HG02763 (cell line): ENCODE data around the gene FUBP1.
A peak's percentile ranks its signal among the peaks of the same experiment; 100 is the strongest.
"Not testable (repeated sequence)": the region's sequence is repeated elsewhere in the genome, so short reads cannot be mapped to it uniquely, and the experiment has no call there.

Source experiments
- ATAC-seq: cut with Tn5 transposase; IDR thresholded peaks from one replicate; pipeline ENCODE4 v1.9.1; 2021; ENCODE audit warnings: mild to moderate bottlenecking, moderate library complexity; ENCODE audit not compliant: unreplicated experiment

FUBP1 gene

DNA sequence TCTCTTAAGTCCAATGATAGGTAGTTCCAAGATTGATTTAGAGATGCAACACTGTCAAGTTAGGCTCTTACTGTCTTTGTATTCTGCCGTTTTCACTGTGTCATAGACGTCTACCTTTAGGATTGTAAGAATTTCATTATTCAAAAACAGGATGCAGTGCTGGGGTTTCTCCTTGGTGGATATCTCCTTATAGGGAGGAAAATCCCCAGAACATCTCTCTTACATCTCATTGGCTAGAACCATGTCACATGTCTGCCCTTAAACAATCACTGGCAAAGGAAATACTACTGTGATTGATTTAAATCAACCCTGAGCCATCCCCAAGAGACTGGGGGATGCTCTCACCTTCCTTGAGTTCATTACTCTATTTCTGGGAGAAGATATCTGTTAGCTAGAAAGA is 10.9 kb upstream of the FUBP1 start:
- no peak for ATAC-seq

GRCh38 chr1:77987919-77988318 is 9.0 kb upstream of the FUBP1 start:
- ATAC-seq, result no peak

- ATAC-seq, result no peak
These were observed 7.9 kb upstream of the FUBP1 start for GRCh38 chr1:77986810-77987209.

DNA sequence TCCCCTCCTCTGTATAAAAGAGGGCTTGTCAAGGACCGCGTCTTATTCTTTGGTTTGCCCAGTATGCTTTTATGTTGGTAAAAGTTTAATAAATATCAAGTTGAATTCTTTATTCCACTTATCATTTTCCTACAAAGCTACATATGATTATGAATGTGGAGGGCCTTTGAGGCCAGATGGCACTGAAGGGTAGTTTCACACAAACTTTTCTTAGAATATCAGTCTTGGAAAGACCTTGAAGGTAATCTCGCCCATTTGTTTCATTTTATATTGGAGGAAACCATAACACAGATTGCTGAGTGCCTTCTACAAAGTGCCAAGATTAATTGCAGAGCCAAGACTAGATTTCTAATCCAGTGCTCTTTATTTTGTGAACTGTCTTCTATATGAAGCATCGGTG is 5.8 kb upstream of the FUBP1 start:
- no peak for ATAC-seq

GRCh38 chr1:77983997-77984355 is 5.1 kb upstream of the FUBP1 start:
- ATAC-seq, result no peak

DNA sequence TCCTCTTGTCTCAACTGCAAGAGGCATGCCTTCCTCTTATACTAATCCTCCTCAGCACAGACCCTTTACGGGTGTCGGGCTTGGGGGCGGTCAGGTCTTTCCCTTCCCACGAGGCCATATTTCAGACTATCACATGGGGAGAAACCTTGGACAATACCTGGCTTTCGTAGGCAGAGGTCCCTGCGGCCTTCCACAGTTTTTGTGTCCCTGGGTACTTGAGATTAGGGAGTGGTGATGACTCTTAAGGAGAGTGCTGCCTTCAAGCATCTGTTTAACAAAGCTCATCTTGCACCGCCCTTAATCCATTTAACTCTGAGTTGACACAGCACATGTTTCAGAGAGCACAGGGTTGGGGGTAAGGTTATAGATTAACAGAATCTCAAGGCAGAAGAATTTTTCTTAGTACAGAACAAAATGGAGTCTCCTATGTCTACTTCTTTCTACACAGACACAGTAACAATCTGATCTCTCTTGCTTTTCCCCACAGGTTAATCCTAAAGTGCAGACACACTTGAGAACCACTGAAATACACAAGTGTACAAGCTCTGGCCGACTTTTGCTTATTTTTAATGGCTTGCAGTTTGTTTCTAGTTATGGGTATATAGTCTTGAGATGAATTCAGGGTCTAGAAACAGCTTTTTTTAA is 4.6 kb upstream of the FUBP1 start:
- not testable (repeated sequence) for ATAC-seq

GRCh38 chr1:77978293-77978968 is 441 bp downstream of the FUBP1 start:
- ATAC-seq, result peak; percentile 68

- ATAC-seq, result no peak
These were observed 931 bp downstream of the FUBP1 start for GRCh38 chr1:77977989-77978292.

GRCh38 chr1:77976433-77977076 is 2.3 kb downstream of the FUBP1 start:
- ATAC-seq, result no peak

DNA sequence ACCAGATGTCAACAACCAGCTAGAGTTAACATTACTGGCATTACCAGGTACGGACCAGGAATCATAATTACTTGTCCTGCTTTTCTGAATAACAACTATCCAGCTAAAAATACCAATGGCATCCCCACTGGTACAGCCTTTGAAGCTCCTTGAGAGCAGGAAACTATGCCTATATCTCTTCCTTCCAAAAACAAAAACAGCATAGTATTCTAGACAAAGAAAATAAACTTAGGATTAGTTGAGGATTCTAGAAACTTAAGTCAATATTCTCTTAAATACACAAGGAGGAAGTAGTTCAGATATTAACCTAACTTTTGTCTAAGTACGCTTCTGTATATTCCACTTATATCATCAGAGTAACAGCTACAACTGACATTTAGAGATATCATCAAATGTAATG is 3.0 kb downstream of the FUBP1 start:
- ATAC-seq, result no peak

DNA sequence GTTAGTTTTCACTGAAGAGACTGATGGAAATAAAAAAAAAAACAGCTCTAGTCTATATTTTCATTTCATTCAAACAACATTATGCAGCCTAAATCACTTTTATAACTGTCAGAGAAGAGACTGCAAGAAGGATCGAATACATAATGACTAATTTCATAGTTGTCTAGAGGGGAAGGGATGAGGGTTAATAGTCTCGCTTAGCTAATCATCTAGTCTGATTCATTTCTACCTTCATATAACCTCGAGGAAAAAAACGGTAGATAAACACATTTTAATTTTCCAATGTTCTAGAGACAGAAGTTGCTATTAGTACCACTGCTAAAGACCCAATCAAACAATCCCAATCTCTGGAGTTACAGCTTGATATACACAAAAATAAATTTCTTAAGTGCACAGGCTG is 3.5 kb downstream of the FUBP1 start:
- no peak for ATAC-seq

- ATAC-seq, result no peak
These were observed 6.8 kb downstream of the FUBP1 start for GRCh38 chr1:77972080-77972479.

DNA sequence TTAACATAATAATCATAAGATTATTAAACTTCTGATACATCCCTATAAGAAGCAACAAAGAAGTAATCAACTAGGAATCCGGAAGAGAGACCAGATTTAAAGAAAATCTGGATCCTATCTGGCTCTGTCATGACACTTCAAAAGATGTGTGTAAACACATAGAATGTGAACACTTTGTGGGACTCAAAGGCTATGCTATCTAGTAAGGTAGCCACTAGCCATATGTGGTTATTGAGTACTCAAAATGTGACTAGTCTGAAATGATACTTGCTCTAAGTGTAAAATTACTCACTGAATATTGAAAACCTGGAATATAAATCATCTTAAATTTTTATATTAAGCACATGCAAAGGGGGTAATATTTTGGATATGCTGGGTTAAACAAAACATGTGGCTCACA is 8.7 kb downstream of the FUBP1 start:
- no peak for ATAC-seq

DNA sequence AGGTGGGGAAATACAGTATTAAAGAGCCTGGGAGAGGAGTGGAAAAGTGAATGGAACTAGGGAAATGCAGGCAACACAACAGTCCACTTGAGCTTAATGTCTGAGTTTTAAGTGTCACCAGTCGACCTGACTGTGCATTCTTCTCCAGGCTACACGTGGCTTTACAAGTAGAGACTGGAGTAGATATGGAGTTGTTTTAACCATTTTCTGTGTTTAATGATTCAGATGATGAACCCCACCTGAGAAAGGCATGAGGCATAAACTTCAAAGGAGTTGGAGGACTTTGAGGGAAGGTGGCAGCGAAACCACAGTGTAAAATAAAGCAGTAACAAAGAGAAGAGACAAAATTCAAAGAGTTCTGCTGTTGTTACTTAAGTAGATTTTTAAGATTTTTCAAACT is 12.6 kb downstream of the FUBP1 start:
- no peak for ATAC-seq

DNA sequence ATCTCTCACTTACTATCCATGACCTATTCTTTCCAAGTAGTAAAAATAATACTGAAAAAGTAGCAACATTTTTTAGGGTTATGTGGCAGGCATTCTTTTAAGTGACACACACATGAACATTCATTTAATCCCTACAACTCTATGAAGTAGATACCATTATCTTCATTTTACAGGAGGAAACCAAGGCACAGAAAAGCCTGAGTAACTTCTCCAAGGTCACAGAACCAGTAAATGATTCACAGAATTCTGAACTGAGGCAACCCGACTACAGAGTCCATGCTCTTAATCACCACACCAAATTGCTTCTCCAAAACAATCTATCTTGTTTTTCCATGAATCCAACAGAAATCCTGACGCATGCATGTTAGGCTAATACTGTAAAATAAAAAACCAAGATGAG is 17.5 kb downstream of the FUBP1 start:
- no peak for ATAC-seq

GRCh38 chr1:77958850-77959249 is 20.0 kb downstream of the FUBP1 start:
- no peak for ATAC-seq

DNA sequence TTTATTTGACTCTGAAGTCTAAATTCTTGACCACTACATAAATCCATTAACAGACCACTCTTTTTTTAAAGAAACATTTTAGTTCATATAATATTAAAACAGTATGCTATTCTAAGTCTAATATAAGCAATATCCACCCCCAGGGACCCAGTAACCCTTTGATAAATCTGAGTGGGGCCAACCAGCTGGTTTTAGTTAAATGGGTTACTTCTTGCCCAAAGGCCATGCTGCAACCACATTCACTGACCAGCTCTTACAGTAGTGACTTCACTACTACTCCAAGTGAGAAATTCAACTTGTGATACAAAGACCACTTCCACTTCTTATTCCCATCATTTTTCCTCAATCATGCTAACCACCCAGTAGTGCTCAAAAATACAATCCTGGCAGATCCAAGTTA is 20.5 kb downstream of the FUBP1 start:
- ATAC-seq, result no peak

GRCh38 chr1:77956464-77956863 is 22.4 kb downstream of the FUBP1 start:
- no peak for ATAC-seq

GRCh38 chr1:77955709-77956108 is 23.2 kb downstream of the FUBP1 start:
- ATAC-seq, result no peak

DNA sequence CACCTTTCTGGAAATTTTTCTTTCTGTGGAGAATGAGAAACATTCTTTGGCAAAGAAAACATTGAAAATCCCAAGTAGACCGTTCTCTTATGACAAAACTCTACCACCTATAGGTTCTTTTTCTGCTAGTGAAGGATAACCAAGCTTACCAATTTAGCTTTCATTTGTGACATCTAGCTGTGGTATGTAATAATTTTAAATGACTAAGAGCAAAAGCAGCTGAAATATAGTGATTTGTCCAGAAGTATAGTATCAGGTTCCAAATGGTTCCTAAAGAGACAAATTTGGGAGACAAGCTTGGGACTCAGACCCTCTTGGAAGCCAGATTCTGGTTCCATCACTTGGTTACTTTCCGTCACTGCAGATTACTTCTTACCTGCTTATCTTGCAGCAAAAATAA is 24.4 kb downstream of the FUBP1 start:
- no peak for ATAC-seq

DNA sequence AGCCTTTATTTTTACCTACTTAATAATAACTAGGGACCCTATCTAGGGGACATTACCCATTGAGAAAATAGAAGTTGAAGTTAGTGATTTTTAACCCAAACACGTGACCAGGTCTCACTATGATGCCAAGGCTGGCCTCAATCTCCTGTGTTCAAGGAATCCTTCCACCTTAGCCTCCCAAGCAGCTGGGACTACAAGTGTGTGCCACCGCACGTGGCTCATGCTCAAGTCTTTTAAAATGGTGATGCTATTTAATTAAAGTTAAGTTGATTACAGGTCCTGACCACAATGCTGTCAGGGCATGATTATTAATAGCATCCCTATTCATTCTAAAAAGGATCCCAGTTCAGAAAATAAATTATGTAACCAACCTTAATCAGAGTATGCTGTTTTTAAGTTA is 25.0 kb downstream of the FUBP1 start:
- no peak for ATAC-seq

DNA sequence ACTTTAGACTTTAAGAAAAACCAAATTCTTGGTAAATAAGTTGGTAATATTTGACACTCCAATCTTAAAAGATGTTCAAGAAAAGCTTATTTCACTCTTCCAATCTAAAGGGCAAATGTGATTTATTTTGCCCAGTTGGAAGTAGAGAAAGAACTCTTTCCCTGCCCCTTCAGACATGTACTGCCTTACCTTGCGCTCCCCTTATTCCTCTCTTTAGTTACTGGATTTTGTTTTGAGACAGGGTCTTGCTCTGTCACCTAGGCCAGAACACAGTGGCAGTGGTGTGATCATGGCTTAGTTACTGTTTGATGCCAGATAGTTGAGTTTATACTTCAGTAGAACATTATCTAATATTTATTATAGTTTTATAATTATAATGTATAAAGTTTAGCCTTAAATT is 27.5 kb downstream of the FUBP1 start:
- no peak for ATAC-seq

GRCh38 chr1:77950873-77951272 is 28.0 kb downstream of the FUBP1 start:
- ATAC-seq, result peak; percentile 48
